ENCODE results near the gene EEPD1.

EEPD1 gene

GRCh38 chr7:36299223-36299774 lies 146.2 kb downstream of the EEPD1 start:
- DNase-seq (ENCODE audit: low read depth in 2 of 2): no peak

- DNase-seq (ENCODE audit: low read depth in 2 of 2): no peak
These were observed 146.8 kb downstream of the EEPD1 start for GRCh38 chr7:36299823-36300341.

GRCh38 chr7:36300696-36301350 lies 147.8 kb downstream of the EEPD1 start:
- no peak for DNase-seq (ENCODE audit: low read depth in 2 of 2)

DNA sequence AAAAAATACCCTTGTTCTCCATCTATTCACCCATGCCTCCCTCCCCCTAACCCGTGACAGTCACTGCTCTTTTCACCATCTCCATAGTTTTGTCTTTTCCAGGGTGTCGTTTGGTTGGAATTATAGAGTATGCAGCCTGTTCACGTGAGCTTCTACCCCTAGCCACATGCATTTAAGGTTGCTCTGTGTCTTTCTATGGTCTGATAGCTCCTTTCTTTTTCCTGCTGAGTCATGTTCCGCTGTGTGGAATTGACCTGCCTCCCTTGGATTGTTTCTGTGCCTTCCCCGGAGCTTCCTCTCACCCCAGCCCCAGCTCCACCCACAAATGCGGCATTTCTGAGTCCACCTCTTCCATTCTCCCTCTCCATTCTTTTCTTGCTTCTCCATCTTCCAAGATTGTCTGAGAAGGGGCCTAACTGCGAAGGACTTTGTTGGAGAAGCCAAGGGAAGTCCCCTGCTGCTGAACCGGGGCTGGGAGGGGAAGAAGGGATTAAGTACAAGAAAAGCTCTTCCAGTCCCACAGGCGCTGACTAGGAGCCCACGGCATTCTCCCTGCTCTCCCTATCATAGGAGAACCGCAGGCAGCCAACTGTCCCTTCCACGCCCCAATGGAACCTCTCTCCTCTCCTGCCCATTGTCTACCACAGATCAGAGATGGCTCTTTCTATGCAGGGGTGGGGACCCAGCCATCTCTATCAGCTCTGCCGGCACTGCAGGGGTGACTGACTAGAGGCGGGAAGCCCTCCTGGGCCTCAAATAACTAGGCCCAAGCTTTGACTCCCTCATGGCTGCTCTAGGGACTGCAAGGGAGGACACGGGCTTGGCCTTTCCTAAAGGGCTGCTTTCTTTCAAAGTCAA lies 149.1 kb downstream of the EEPD1 start:
- no peak for DNase-seq (ENCODE audit: low read depth in 2 of 2)

DNA sequence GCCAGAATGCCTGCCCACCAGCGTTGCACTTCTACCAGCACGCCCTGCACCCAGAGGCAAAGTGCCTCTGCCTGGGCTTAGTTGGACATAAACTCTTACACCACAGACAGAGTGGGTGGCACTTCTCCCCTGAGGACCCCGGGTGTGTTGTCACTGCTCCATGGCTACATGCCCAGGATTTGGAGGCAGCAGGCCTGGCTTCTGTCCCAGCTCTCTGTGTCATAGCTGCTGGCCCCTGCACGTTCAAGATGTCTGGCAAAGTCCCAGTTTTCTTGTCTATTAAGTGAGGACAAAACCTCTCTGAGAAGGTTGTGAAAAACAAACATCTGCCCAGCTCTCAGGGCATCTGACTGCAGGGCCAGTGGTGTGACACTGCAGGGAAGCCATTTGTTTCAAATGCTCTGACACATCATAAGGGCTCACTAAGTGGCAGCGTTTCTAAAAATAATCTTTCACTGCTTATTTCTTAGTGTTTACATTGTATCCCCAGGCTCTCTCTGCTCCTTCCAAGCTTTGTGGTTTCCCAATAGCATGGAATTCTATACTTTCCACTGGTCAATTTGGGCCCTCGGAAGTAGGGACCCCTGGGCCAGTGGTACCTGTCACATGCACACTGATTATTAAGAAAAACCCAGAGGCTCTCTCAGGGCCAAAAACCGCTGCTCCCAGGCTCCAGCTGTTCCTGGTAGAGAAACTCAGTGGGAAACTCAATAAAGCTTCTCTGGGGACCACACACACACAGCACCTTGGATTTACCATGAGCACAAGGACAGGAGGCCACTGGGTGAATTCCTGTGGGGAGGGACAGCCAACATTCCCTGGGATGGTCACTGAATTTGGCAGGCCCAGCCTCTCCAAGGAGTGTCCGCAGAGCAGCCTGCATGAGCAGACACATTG lies 150.4 kb downstream of the EEPD1 start:
- DNase-seq (ENCODE audit: low read depth in 2 of 2): no peak

GRCh38 chr7:36304099-36304425 lies 151.0 kb downstream of the EEPD1 start:
- no peak for DNase-seq (ENCODE audit: low read depth in 2 of 2)

DNA sequence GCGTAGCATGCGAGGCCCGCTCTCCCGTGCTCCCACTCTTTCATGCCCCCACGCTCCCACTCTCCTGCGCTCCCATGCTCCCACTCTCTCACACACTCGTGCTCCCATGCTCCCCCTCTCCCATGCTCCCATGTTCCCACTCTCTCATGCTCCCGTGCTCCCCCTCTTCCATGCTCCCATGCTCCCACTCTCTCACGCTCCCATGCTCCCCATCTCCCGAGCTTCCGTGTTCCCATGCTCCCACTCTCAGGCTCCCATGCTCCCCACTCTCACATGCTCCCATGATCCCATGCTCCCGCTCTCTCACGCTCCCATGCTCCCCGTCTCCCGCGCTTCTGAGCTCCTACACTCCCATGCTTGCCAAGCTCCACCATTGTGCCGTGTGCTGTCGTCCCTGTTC lies 152.2 kb downstream of the EEPD1 start:
- DNase-seq (ENCODE audit: low read depth in 2 of 2): no peak

- DNase-seq (ENCODE audit: low read depth in 2 of 2): no peak
These were observed 152.6 kb downstream of the EEPD1 start for GRCh38 chr7:36305648-36306047.

DNA sequence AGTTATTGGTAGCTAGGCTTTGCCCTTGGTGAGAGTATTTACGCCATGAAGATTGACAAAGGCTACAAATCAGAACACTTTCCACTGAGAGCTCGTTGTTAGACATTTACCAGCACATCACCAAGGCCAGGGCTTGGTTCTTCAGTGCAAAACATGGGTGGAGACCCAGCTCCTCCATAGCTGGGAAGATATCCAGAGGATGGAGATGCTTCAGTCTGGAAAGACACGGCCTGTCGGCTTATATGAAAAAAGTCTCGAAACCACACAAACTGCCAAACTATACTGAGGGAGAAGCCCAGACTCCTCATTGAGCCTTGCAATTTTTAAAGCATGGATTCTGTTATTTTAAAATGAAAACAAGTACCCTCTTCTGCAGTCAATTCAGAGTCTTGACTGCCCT lies 153.2 kb downstream of the EEPD1 start:
- no peak for DNase-seq (ENCODE audit: low read depth in 2 of 2)

DNA sequence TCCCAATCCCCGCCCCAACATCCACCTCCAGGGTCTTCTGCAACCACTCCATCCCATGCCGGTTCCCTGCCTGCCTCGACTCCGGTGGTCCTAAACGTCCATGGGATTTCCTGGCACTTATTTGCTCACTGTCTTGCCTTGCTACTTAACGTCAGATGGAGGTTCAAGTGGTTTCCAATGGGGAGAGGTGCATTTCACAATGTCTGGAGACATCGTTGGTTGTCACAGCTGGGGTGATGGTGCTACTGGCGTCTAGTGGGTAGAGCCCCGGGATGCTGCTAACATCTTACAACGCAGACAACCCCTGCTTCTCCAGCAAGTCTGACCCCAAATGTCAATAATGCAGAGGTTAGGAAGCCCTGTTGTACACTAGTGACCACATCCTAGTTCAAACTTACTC lies 153.7 kb downstream of the EEPD1 start:
- DNase-seq (ENCODE audit: low read depth in 2 of 2): no peak

- no peak for DNase-seq (ENCODE audit: low read depth in 2 of 2)
These were observed 155.0 kb downstream of the EEPD1 start for GRCh38 chr7:36308031-36308430.

- no peak for DNase-seq (ENCODE audit: low read depth in 2 of 2)
These were observed 156.2 kb downstream of the EEPD1 start for GRCh38 chr7:36309301-36309700.

GRCh38 chr7:36309716-36310115 lies 156.7 kb downstream of the EEPD1 start:
- DNase-seq (ENCODE audit: low read depth in 2 of 2): no peak

DNA sequence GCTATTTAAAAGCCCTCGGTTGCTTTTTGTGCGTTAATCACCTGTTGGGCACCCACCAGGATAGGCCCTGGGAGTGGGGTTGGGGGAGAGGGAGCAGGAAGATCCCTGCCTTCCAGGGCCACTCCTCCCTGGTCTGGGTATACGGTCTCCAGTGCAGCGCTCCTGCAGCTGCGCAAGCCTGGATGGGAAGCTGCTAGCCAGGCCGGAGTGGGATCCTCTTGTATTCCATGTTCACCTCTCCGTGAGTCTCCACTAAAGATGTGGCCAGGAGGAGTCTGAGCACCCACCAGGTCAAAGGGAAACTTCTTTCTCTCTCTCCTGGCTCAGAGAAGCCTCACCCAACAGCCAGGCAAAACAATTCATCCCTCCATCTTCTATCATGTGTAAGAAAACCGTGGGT lies 157.8 kb downstream of the EEPD1 start:
- no peak for DNase-seq (ENCODE audit: low read depth in 2 of 2)

- no peak for DNase-seq (ENCODE audit: low read depth in 2 of 2)
These were observed 158.5 kb downstream of the EEPD1 start for GRCh38 chr7:36311539-36311938.

DNA sequence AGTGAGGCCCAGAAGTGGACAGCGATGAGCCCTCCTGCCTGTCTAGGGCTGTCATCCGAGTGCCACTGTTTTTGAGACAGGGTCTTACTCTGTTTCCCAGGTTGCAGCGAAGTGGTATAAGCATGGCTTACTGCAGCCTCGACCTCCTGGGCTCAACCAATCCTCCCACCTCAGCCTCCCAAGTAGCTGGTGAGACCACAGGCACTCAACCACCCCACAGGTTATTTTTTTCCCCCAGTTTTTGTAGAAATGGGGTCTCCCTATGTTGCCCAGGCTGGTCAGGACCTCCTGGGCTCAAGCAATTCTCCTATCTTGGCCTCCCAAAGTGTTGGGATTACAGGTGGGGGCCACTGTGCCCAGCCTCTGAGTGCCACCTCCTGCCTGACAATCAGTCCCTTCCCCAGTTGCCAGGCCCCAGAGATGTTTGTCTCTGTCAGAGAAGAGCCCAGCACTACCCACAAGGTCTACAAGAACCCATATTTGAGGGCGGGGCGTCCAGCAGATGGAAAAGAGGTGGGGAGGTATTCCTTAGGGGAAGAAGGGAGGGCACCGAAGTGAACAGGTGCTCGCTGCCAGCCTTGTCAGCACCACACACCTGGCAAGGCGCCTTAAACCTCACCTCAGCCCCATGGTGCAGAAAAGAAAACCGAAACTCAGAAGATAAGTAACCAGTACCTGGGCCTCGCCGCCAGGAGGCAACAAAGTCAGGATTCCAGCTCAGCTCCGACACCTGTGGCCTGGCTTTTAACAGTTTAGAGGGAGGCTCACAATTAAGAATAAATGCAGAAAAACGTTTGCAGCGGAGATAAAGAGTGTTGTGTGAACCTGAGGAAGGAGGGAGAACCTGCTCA lies 159.2 kb downstream of the EEPD1 start:
- no peak for DNase-seq (ENCODE audit: low read depth in 2 of 2)

DNA sequence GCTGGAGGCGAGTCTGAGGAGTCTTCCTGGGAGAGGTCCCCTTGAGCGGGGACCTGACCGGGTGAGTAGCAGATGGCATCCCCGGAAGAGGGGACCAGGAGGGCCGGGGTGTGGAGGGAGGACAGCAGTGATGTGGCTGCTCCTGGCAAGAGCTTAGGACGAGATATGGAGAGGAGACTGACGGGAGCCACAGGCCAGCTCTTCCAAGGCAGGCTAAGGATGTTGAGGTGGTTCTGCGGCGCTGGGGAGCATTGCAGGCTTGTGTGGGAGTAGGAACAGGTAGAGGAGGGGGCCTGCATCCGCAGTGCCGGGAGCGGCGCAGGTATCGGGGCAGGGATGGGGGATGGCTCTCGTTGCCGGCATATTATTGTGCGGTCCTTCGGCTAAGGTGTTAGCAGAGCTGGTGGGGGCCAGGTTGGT lies 159.9 kb downstream of the EEPD1 start:
- DNase-seq (ENCODE audit: low read depth in 2 of 2): no peak

- DNase-seq (ENCODE audit: low read depth in 2 of 2): no peak
These were observed 160.6 kb downstream of the EEPD1 start for GRCh38 chr7:36313607-36314006.

DNA sequence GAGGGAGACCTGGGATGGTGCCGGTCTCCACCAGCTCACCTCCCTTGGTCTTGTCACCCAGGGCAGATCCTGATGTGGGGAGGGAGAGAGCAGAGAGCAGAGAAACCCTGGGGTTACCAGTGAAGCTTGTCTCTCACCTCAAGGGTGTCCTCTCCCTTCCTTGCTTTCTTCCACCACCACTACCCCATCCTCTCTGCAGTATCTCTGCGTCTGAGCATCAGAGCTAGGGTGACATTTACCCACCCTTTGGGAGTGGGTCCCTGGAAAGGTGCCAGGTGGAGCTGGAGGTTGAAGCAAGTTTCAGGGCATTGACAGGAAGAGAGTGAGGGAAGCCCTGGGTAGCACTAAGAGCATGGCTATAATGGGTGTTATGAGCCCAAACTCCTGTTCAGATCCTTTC lies 161.4 kb downstream of the EEPD1 start:
- no peak for DNase-seq (ENCODE audit: low read depth in 2 of 2)

- DNase-seq (ENCODE audit: low read depth in 2 of 2): no peak
These were observed 162.4 kb downstream of the EEPD1 start for GRCh38 chr7:36315309-36315944.

Measured in stimulated activated CD8-positive, alpha-beta memory T cell treated with anti-CD3 and anti-CD28 coated beads, Interleukin-7, amount 100 ng/mL, for 1 hour (primary cell).